ENCODE results near the gene FOXK2.
"Not testable (repeated sequence)": the region's sequence is repeated elsewhere in the genome, so short reads cannot be mapped to it uniquely, and the experiment has no call there.

The FOXK2 gene

DNA sequence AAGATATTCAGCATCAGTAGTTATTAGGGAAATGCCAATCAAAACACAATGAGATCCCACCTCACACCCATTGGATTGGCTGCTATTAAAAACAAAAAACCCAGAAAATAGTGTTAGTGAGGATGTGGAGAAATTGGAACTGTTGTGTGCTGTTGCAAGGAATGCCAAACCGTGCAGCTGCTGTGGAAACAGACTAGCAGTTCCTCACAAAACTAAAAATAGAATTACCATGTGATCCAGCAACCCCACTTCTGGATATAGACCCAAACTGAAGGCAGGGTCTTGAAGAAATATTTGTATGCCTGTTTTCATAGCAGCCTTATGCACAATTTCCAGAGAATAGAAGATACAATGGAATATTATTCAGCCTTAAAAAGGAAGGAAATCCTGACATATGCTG, 46.0 kb downstream of the FOXK2 start:
- no peak for DNase-seq (ENCODE audit: low spot score)

DNA sequence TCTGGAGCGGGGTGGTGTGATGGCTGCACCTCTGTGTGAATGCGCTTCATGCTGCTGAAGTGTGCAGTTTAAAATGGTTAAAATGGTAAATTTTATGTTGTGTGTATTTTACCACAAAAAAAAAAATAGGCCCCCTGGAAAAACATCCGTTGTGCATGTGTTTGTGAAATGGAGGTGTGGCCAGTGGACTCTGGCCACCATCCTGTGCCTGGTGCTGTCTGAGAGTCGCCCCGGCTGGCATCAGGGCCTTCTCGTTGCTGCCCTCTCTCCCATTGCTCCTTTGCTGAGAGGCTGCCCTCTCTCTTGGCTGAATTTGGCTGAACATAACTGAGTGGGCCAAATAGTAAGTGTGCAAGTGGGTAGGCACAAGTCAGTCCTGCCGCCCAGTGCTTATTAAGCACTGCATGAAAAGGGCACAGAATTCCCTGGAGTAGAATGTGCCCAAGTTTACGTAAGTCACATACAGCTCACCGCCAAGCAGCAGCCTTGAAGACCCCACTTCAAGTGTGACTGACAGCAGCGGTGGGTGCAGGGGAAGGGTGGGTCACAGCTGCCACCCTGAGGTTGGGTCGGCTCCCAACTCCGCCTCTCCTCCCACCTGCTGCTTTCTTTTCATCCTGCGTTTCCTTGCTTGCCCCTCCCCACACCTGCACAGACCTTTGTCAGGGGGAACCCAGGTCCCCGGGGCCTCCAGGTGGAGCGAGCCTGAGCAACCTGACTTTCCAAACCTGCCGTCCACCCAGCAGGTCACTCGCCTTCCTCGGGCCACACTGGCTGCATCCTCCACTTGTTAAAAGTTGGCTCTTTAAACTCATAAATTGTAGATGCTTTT, 46.8 kb downstream of the FOXK2 start:
- no peak for DNase-seq (ENCODE audit: low spot score)

DNA sequence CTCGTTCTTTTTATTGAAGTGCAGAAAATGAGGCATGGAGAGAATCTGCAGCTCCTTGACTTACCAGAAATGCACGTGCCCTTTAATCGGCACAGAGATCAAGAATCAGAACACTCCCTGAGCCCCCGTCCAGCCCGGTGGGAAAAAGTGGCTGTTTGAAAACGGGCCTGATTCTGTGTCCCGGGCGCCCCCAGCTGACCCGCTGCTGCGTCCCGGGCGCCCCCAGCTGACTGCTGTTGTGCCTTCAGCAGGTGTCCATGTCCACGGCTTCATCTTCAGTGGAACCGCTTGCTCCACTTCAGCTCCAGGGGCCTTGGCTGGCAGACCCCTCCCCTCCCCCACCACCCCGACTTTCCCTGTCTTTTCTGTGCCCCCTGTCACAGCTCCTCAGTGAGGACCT, 47.8 kb downstream of the FOXK2 start:
- DNase-seq (ENCODE audit: low spot score) = no peak

DNA sequence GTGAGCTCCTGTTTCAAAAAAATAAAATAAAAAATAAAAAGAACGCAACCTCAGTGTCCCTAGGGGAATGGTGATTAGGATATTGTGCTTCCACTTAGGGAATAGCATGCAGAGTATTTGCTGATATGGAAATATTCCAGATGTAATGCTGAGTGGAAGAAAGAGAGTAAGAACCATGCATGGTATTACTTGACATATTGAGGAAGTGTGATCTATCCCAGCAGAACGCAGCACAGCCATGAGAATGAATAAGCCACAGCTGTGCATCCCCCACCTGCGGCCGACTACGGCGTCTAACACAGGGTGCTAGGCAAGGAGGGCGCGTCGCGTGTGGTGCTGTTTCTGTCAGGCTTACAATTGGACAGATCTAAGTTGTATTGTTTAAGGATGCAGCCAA, 49.5 kb downstream of the FOXK2 start:
- no peak for DNase-seq (ENCODE audit: low spot score)

DNA sequence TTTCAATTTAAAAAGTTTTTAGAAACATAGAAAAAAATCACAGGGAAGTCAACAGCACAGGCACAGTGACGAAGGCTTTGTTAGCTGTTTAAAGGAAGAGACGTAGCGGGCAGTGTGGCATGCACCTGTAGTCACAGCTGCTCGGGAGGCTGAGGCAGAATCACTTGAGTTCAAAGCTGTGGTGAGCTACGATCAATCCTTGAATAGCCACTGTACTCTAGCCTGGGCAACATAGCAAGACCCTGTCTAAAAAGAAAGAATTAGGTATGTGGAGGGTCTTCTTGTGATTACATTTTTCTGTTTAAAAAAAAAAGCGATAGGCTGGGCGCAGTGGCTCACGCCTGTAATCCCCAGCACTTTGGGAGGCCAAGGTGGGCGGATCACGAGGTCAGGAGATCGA, 50.1 kb downstream of the FOXK2 start:
- DNase-seq (ENCODE audit: low spot score) = no peak

DNA sequence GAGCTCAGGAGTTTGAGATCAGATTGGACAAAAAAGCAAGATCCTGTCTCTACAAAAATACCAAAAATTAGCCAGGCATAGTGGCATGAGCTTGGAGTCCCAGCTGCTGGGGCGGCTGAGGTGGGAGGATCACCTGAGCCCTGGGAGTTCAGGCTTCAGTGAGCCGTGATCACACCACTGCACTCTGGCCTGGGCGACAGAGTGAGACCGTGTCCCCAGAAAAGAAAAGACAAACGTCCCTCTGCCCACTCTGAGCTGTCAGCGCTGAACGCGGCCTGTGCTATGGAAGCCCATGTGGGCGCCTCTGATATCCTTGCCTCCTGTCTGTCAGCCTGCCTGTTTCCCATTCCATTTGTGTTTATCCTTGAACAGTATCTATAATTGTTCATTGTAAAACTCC, 50.7 kb downstream of the FOXK2 start:
- no peak for DNase-seq (ENCODE audit: low spot score)

DNA sequence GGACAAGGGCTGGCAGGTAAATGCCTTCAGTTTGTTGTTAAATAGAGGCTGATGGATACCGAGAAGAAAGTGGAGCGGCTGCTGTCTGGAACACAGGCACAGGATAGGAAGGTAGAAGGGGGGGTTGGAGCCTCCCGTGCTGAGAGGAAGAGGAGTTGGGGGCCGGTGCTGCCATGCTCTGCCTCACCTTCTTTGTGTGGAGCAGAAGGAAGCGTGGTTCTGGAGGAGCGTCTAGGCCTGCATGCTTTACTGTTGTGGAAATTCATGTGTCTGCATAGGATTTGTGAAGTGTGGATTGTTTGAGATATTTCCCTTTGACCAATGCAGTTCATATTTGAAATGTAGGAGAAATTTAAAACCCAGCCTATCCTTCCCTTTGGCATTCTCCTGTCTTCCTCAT, 52.3 kb downstream of the FOXK2 start:
- DNase-seq (ENCODE audit: low spot score) = no peak

DNA sequence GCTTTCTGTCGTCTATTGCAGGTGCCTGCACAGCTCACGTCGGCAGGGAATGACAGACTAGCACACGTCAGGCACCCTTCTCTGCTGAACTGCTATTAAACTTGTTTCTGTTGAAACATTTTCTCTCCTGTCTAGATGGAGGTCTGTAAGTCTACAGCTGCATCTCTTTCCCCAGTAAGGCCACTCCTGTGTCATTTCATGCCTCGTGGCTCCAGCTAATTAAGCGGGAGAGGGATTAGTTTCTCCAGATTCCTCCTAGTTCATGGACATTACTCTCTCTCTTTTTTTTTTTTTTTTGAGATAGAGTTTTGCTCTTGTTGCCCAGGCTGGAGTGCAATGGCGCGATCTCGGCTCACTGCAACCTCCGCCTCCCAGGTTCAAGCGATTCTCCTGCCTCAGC, 54.5 kb downstream of the FOXK2 start:
- DNase-seq (ENCODE audit: low spot score) = no peak

DNA sequence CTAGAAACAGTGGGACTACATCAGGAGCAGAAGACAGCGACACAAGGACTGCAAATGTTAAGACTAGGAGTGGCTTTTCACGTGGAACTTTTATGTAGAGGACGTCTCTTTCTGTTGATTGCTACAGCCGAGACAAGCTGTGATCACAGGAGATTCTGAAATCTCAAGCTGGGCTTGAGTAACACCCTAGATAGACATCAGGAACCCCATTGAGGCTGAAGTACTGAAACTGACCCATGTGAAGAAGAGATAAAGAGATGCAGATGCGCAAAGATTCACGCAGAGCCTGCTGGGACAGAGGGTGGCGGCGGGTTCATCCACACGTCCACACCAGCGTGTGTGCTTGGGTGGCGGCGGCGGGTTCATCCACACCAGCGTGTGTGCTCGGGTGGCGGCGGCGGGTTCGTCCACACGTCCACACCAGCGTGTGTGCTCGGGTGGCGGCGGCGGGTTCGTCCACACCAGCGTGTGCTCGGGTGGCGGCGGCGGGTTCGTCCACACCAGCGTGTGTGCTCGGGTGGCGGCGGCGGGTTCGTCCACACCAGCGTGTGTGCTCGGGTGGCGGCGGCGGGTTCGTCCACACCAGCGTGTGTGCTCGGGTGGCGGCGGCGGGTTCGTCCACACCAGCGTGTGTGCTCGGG, 56.2 kb downstream of the FOXK2 start:
- not testable (repeated sequence) for DNase-seq (ENCODE audit: low spot score)

DNA sequence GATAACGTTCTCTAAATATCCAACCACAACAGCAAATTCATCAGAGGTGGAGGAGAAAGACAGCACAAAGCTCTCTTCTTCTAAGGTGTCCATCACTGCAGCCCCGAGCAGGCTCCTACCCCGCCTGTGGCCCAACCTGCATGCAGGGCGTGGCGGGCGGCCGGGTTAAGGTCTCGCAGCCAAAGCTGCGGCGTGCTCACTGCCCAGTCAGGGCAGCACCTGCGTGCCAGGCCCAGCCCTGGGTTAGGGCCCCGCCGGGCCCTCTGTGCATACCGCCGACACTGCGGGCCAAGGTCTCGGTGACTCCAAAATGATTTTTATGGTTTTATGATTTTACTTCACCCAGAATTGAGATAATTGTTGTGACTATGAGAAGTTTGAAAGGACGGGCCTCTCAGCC, 57.8 kb downstream of the FOXK2 start:
- no peak for DNase-seq (ENCODE audit: low spot score)

DNA sequence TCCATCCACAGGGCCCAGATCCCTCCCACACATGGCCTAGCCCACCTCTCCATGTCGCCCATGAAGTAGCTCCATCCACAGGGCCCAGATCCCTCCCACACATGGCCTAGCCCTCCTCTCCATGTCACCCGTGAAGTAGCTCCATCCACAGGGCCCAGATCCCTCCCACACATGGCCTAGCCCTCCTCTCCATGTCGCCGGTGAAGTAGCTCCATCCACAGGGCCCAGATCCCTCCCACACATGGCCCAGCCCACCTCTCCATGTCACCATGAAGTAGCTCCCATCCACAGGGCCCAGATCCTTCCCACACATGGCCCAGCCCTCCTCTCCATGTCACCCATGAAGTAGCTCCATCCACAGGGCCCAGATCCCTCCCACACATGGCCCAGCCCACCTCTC, 60.4 kb downstream of the FOXK2 start:
- not testable (repeated sequence) for DNase-seq (ENCODE audit: low spot score)

DNA sequence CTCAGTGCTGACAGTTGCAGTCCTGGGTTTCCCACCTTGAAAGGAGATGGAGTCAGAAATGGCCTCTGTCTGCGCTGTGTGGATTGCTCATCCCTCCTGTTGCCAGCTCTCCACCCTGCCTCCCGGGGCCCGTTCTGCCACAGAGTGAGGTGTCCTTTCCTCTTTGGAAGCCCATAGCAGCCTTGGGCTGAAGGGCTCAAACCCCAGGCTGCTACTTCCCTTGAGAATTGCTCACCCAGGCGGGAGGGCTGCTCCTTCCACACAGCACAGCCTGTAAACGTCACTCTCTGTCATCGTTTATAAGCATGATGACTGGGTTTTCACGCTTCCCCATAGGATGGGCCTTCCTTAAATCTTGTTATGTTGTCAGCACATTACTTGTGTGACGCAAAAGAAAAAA, 62.7 kb downstream of the FOXK2 start:
- DNase-seq (ENCODE audit: low spot score) = no peak

DNA sequence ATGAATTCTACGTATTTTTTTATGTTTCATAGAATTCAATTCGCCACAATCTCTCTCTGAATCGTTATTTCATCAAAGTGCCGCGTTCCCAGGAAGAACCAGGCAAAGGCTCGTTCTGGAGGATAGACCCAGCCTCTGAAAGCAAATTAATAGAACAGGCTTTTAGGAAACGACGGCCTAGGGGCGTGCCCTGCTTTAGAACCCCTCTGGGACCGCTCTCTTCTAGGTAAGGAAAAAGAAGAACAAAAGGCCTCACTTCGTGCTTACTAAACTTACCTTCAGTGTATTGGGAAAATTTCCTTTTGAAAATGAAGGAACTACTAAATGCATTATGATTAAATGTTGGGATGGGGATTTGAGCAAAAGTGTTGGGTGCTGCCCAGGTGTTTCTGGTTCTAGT, 63.2 kb downstream of the FOXK2 start:
- no peak for DNase-seq (ENCODE audit: low spot score)

DNA sequence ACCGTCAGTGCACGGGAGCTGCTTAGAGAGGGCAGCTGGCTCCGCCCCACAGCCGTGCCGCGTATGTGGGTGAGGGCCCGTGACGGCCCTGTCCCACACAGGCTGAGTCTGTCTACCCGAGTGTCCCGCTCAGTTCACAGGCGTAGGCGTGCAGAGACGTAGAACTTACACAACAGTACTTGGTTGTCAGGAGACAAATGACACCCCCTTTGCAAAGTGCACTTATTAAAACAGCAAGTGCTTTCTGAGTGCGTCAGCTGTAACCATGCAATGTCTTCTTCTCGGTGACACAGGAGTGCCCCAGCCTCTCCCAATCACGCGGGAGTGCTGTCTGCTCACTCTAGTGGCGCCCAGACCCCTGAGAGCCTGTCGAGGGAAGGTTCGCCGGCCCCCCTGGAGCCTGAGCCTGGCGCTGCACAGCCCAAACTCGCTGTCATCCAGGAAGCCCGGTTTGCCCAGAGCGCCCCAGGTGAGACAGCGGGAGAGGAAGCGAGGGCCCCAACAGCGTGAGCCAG, 64.2 kb downstream of the FOXK2 start:
- DNase-seq (ENCODE audit: low spot score) = no peak

DNA sequence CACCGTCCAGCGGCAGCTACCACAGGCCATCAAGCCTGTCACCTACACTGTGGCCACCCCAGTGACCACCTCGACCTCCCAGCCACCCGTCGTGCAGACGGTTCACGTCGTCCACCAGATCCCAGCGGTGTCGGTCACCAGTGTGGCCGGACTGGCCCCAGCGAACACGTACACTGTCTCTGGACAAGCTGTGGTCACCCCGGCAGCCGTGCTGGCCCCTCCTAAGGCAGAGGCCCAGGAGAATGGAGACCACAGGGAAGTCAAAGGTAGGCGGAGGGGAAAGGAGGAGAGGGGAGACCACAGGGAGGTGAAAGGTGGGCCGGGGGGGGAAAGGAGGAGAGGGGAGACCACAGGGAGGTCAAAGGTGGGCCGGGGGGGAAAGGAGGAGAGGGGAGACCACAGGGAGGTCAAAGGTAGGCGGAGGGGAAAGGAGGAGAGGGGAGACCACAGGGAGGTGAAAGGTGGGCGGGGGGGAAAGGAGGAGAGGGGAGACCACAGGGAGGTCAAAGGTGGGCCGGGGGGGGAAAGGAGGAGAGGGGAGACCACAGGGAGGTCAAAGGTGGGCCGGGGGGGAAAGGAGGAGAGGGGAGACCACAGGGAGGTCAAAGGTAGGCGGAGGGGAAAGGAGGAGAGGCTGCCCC, 66.5 kb downstream of the FOXK2 start:
- not testable (repeated sequence) for DNase-seq (ENCODE audit: low spot score)

DNA sequence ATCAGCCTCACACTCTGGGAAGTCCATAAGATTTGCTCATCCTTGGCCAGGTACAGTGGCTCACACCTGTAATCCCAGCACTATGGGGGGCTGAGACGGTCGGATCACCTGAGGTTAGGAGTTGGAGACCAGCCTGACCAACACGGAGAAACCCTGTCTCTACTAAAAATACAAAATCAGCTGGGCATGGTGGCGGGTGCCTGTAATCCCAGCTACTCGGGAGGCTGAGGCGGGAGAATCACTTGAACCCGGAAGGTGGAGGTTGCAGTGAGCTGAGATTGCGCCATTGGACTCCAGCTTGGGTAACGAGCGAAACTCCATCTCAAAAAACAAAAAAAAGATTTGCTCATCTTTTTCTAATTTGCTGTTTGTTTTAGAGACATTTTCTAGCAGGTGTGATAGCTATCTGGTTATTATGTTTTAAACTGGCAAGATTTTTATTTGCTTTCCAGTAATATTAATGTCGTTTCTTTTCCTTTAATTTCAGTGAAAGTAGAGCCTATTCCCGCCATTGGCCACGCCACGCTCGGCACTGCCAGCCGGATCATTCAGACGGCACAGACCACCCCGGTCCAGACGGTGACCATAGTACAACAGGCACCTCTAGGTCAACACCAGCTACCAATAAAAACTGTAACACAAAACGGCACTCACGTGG, 67.2 kb downstream of the FOXK2 start:
- no peak for DNase-seq (ENCODE audit: low spot score)

DNA sequence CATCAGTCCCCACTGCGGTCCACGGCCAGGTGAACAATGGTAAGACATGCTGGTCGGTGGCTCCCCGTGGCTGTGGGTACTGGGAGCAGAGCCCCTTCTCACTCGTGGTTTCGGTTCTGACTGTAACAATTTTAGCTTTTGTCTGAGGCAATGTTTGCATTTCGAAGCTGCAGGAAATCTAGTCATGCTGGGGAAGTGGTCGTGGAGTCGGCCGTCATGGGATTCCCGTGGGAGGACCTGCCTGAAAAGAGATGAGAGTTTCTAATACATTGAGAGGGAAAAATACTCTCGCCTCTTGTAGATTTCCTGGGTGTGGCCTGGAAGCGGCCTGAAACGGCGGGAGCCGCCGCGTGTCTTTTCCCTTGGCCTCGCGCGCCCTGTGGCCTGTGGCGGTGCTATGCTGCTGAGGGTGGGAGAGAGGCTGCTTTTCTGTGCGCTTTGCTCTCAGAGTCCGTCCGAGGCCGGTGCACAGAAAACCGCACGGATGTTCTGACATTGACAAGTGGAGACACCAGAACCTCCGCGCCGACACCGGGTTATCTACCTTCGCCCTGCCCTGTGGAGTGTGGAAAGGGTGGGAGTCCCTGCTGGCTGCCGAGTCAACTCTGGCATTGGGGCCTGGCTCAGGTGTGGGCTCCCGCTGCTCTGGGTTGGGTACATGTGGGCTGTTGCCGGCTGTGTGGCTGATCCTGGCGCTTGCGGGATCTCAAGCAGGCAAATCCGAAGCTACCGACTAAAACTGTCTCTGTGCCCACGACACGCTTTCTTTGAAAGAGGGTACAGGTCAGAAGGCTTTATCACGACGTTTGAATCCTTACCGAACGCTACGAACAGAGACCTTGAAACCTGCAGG, 67.9 kb downstream of the FOXK2 start:
- DNase-seq (ENCODE audit: low spot score) = no peak

DNA sequence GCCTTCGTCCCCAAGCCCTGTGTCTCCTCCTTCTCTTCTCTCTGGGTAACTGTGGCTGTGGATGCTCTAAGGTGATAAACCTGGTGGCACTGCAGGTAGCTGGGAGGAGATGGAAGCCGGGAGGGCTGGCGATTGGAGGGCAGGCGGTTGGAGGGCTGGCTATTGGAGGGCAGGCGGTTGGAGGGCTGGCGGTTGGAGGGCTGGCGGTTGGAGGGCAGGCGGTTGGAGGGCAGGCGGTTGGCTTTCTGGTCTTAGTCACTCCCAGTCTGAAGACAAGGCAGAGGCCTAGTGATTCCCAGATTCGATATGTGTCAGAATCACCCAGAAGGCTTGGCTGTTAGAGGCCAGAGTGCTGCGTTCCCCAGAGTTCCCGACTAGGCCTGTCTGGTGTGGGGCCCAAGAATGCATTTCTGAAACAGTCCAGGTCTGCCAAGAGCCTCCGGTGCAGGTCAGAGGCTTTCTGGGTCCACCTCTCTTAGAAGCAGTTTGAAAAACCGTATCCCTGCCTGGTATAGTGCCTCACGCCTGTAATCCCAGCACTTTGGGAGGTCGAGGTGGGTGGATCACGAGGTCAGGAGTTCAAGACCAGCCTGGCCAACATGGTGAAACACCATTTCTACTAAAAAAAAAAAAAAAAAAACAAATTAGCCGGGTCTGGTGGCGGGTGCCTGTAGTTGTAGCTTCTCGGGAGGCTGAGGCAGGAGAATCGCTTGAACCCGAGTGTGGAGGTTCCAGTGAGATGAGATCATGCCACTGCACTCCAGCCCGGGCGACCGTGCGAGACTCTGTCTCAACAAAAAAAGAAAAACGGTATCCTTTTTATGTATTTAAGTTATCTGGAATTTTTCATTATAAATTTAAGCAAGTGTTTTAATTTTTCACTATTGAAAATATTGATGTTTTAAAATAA, 69.0 kb downstream of the FOXK2 start:
- no peak for DNase-seq (ENCODE audit: low spot score)

DNA sequence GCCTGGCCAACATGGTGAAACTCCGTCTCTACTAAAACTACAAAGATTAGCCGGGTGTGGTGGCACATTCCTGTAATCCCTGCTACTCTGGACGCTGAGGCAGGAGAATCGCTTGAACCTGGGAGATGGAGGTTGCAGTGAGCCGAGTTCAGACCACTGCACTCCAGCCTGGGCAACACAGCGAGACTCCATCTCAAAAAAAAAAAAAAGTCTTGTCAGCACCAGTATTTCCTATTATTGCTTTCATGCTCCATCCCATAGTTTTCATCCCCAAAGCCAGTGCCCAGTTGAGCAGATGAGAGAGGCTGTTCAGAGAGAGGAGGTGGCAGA, 70.3 kb downstream of the FOXK2 start:
- DNase-seq (ENCODE audit: low spot score) = no peak

DNA sequence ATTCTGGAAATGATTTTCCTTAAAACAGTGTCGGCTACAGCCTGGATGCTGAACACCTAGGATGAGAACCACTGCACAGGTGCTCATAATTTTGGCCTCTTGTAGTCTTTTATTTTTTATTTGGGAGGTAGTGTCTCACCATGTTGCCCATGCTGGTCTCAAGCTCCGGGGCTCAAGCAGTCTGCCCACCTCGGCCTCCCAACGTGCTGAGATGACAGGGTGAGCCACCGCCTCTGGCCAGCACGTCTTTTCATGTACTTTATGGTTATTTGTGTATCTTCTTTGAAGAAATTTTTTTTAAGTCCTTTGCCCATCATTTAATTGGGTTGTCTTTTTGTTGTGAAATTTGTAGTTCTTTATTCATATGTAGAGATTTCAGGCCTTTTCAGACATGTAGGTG, 70.7 kb downstream of the FOXK2 start:
- no peak for DNase-seq (ENCODE audit: low spot score)

All from CD4-positive, alpha-beta T cell treated with Interleukin-2 at 100 ng/mL for 4 hours (primary cell).